GM18870 (cell line): Measurements from ENCODE around the gene EIPR1.

ENCODE experiments used
- ATAC-seq: cut with Tn5 transposase; IDR thresholded peaks from one replicate; pipeline ENCODE4 v1.9.1; 2021; ENCODE audit warnings: moderate library complexity; ENCODE audit not compliant: unreplicated experiment

The EIPR1 gene

GRCh38 chr2:3256605-3257004 is 121.0 kb downstream of the EIPR1 start:
- no peak for ATAC-seq

GRCh38 chr2:3256157-3256556 is 121.5 kb downstream of the EIPR1 start:
- no peak for ATAC-seq

- ATAC-seq: peak; percentile 86
These were observed 123.1 kb downstream of the EIPR1 start for GRCh38 chr2:3254442-3254941.

GRCh38 chr2:3253913-3254441 is 123.6 kb downstream of the EIPR1 start:
- ATAC-seq: no peak

- no peak for ATAC-seq
These were observed 125.7 kb downstream of the EIPR1 start for GRCh38 chr2:3251946-3252345.

- no peak for ATAC-seq
These were observed 128.1 kb downstream of the EIPR1 start for GRCh38 chr2:3249476-3249962.

- no peak for ATAC-seq
These were observed 128.7 kb downstream of the EIPR1 start for GRCh38 chr2:3248754-3249475.

GRCh38 chr2:3246928-3247714 is 130.5 kb downstream of the EIPR1 start:
- no peak for ATAC-seq

GRCh38 chr2:3246406-3246805 is 131.2 kb downstream of the EIPR1 start:
- no peak for ATAC-seq

- no peak for ATAC-seq
These were observed 133.1 kb downstream of the EIPR1 start for GRCh38 chr2:3244486-3244885.

GRCh38 chr2:3243804-3244203 is 133.8 kb downstream of the EIPR1 start:
- ATAC-seq: no peak

GRCh38 chr2:3242747-3243369 is 134.8 kb downstream of the EIPR1 start:
- peak; percentile 88 for ATAC-seq

- ATAC-seq: peak; percentile 7
These were observed 135.5 kb downstream of the EIPR1 start for GRCh38 chr2:3241971-3242746.

- ATAC-seq: no peak
These were observed 138.4 kb downstream of the EIPR1 start for GRCh38 chr2:3238951-3239841.

GRCh38 chr2:3236300-3237045 is 141.1 kb downstream of the EIPR1 start:
- ATAC-seq: no peak

- no peak for ATAC-seq
These were observed 143.7 kb downstream of the EIPR1 start for GRCh38 chr2:3233877-3234276.

GRCh38 chr2:3229221-3229620 is 148.4 kb downstream of the EIPR1 start:
- no peak for ATAC-seq

- ATAC-seq: no peak
These were observed 152.9 kb downstream of the EIPR1 start for GRCh38 chr2:3224681-3225080.
